ENCODE results near the gene PARD3B. TPM values are rescaled to one million over a fixed set of nuclear protein-coding genes. Genes with fewer than 3 reads are reported as not detected.

PARD3B gene
- total and polyA plus RNA-seq, 7 donors: 3.2 to 64.0 (median 42.5) TPM

- Histone ChIP-seq H3K9me3 (no peaks in the 10 kb centered on the region), H3K36me3 (no peaks in the 10 kb centered on the region), H3K4me1 (peaks cover 0 to 28% (median 9%) of the 10 kb centered on the region in 4 donors), H3K4me3 (no peak overlapping the region), H3K27ac (no peak overlapping the region), H3K27me3 (no peaks in the 10 kb centered on the region)
- DNase-seq: no peak
- WGBS, 2 donors: 86 to 91% methylated on average over 7 of the region's 7 CpGs
- no peak for TF ChIP-seq POLR2AphosphoS5 (IDR thresholded peaks at IDR 0.05)
- intact Hi-C loops (cut with DNase I): no loop called here
Measured at GRCh38 chr2:204628926-204629712, 83.8 kb downstream of the PARD3B start.

GRCh38 chr2:204632410-204632809, 87.1 kb downstream of the PARD3B start:
- no peaks in the 10 kb centered on the region for H3K36me3 ChIP-seq
- WGBS, 2 donors: 95% methylated on average over 3 of the region's 3 CpGs
- H3K27ac ChIP-seq: no peak overlapping the region
- DNase-seq: no peak
- no peaks in the 10 kb centered on the region for H3K27me3 ChIP-seq
- H3K9me3 ChIP-seq: no peaks in the 10 kb centered on the region
- no peak overlapping the region for H3K4me3 ChIP-seq
- H3K4me1 ChIP-seq: peaks cover 0 to 21% (median 9%) of the 10 kb centered on the region in 4 donors
- intact Hi-C loops (cut with DNase I): no loop called here
- TF ChIP-seq EP300 (IDR thresholded peaks at IDR 0.05) (no peak), POLR2A (IDR thresholded peaks at IDR 0.05) (no peak), POLR2AphosphoS5 (IDR thresholded peaks at IDR 0.05) (no peak)
- TF ChIP-seq, protein P1, sequence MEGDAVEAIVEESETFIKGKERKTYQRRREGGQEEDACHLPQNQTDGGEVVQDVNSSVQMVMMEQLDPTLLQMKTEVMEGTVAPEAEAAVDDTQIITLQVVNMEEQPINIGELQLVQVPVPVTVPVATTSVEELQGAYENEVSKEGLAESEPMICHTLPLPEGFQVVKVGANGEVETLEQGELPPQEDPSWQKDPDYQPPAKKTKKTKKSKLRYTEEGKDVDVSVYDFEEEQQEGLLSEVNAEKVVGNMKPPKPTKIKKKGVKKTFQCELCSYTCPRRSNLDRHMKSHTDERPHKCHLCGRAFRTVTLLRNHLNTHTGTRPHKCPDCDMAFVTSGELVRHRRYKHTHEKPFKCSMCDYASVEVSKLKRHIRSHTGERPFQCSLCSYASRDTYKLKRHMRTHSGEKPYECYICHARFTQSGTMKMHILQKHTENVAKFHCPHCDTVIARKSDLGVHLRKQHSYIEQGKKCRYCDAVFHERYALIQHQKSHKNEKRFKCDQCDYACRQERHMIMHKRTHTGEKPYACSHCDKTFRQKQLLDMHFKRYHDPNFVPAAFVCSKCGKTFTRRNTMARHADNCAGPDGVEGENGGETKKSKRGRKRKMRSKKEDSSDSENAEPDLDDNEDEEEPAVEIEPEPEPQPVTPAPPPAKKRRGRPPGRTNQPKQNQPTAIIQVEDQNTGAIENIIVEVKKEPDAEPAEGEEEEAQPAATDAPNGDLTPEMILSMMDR (IDR thresholded peaks at IDR 0.05): no peak

DNA sequence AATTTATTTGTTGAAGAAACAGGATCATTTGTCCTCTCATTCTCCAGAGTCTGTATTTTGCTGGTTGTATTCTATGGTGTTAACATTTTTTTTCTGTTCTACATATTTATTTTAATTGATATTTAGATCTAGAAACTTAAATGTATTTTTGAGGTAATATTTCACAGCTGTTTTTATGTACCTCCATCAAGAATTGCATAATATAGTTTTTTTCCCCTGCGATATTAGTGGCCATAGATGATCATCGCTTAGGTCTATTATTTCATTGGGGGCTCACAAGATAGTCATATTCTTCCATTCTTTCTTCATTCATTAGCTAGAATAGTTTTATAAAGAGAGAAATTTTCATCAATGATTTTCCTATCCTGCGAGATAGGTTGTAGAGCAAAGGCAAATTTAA, 89.3 kb downstream of the PARD3B start:
- intact Hi-C loops (cut with DNase I): no loop called here

DNA sequence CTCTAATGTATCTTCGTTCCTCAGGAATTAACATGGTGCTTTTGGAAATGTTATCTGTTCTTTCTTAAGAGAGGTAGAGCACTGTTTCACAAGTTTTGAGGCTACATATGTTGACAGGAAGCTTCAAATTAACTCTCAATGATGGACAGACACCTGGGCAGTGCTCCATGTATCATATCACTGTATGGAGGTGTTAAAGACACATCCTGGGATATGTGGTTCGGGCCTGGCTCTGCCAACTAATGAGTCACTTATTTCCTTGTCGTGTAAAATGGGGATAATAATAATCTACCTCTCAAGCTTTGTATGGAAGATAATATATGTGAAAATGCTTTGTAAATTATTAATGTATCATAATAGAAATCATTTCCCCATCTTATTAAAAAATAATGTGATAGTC, 90.2 kb downstream of the PARD3B start:
- H3K36me3 ChIP-seq: no peaks in the 10 kb centered on the region
- no peaks in the 10 kb centered on the region for H3K9me3 ChIP-seq
- TF ChIP-seq, protein P1 (IDR thresholded peaks at IDR 0.05): no peak
- TF ChIP-seq EP300 (IDR thresholded peaks at IDR 0.05): no peak
- TF ChIP-seq POLR2A (IDR thresholded peaks at IDR 0.05): no peak
- TF ChIP-seq POLR2AphosphoS5 (IDR thresholded peaks at IDR 0.05): no peak
- intact Hi-C loops (cut with DNase I): no loop called here
- no peak overlapping the region for H3K4me3 ChIP-seq
- no peak for DNase-seq
- H3K27ac ChIP-seq: no peak overlapping the region
- WGBS, 2 donors: 57 to 65% methylated on average over 3 of the region's 3 CpGs
- H3K4me1 ChIP-seq: peaks cover 0 to 16% (median 10%) of the 10 kb centered on the region in 4 donors
- no peaks in the 10 kb centered on the region for H3K27me3 ChIP-seq

More for the DNA sequence above, 89.3 kb downstream of the PARD3B start:
- H3K4me1 ChIP-seq: peaks cover 0 to 16% (median 11%) of the 10 kb centered on the region in 4 donors
- no peak overlapping the region for H3K27ac ChIP-seq
- no peak for DNase-seq
- no peak for TF ChIP-seq POLR2A (IDR thresholded peaks at IDR 0.05)
- TF ChIP-seq, protein P1 (IDR thresholded peaks at IDR 0.05): no peak
- 97 to 98% methylated on average over 3 of the region's 3 CpGs for WGBS, 2 donors
- H3K4me3 ChIP-seq: no peak overlapping the region
- H3K9me3 ChIP-seq: no peaks in the 10 kb centered on the region
- no peaks in the 10 kb centered on the region for H3K27me3 ChIP-seq
- H3K36me3 ChIP-seq: no peaks in the 10 kb centered on the region

DNA sequence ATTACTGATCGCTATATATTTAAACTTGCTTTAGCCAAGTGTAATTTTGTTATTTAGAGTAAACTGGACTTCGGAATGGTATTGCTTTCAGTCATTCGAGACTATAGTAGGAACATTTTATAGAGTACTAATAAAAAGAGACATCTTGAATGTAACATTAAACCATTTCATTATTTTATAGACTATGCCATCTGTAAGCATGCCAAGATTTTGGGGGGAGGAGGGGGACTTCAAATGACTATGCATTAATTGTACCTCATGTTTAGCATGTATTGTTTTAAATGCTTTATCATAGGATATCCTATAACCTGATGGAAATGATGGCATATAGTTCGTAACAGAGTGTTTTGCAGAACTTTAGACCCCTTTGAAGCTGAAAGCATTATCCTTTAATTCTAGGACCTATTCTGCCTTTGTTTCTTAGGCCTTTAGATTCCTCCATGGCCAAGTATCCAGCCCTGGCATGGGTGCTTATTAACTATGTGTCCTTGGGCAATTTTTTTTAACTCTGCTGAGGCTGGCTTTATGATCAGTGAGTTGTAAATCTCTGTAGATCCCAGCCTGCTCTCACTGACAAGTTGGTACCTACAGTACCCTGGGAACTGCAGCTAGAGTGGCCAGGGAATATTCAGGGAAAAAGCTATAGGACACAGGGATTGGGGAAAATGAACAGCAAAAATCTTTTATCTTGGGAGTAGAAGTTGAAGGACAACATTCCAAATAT, 93.4 kb downstream of the PARD3B start:
- Histone ChIP-seq H3K27me3 (no peaks in the 10 kb centered on the region), H3K4me3 (no peak overlapping the region), H3K9me3 (no peaks in the 10 kb centered on the region), H3K4me1 (peaks cover 0 to 39% (median 24%) of the 10 kb centered on the region in 4 donors), H3K27ac (no peak overlapping the region), H3K36me3 (no peaks in the 10 kb centered on the region)
- TF ChIP-seq, protein P1 (IDR thresholded peaks at IDR 0.05): no peak
- TF ChIP-seq EP300 (IDR thresholded peaks at IDR 0.05): no peak
- no peak for TF ChIP-seq POLR2AphosphoS5 (IDR thresholded peaks at IDR 0.05)
- no peak for TF ChIP-seq POLR2A (IDR thresholded peaks at IDR 0.05)
- intact Hi-C loops (cut with DNase I): no loop called here
- no peak for DNase-seq
- WGBS, 2 donors: 17 to 73% methylated on average over 4 of the region's 4 CpGs

Data from sigmoid colon (tissue), 7 donors.